Measurements from ENCODE around the gene SUV39H1. TPM values are rescaled to one million over a fixed set of nuclear protein-coding genes. Genes with fewer than 3 reads are reported as not detected.
A peak's percentile ranks its signal among the peaks of the same experiment; 100 is the strongest.
"Not testable (repeated sequence)": the region's sequence is repeated elsewhere in the genome, so short reads cannot be mapped to it uniquely, and the experiment has no call there.

SUV39H1 gene
- total and polyA plus RNA-seq, 2 experiments from 2014 or later = 2.9 to 5.3 TPM

GRCh38 chrX:48676893-48677270, 19.7 kb upstream of the SUV39H1 start:
- DNase-seq (ENCODE audit: low spot score) = peak; percentile 29
- Histone ChIP-seq H3K27ac (peak overlapping the region; percentile 83), H3K9me2 (replicated peaks; ENCODE audit: insufficient read depth) (no peaks in the 10 kb centered on the region), H3K9me3 (ENCODE audit: low read depth) (no peaks in the 10 kb centered on the region), H3K79me2 (no peaks in the 10 kb centered on the region), H3K4me1 (ENCODE audit: insufficient read depth) (no peaks in the 10 kb centered on the region), H3K4me2 (peak overlapping the region; percentile 75), H3K27me3 (no peaks in the 10 kb centered on the region), H2AFZ (peak overlapping the region; percentile 54), H3K4me3 (peak overlapping the region; percentile 48), H4K20me1 (ENCODE audit: insufficient read depth, poor library complexity, severe bottlenecking) (no peaks in the 10 kb centered on the region), H3K36me3 (replicated peaks; ENCODE audit: insufficient read depth, low read depth) (no peaks in the 10 kb centered on the region)
- TF ChIP-seq EZH2phosphoT487 (IDR thresholded peaks at IDR 0.05; ENCODE audit: low read depth, severe bottlenecking, unreplicated experiment) (no peak), CTCF (IDR thresholded peaks at IDR 0.05; ENCODE audit: poor library complexity) (no peak), EZH2 (IDR thresholded peaks at IDR 0.05; ENCODE audit: borderline replicate concordance) (no peak)
- 16% methylated on average over 4 of the region's 9 CpGs for WGBS (ENCODE audit: low lambda C conversion rate, missing lambda C conversion rate)

GRCh38 chrX:48677516-48677915, 19.0 kb upstream of the SUV39H1 start:
- Histone ChIP-seq H3K79me2 (no peaks in the 10 kb centered on the region), H3K9me3 (ENCODE audit: low read depth) (no peaks in the 10 kb centered on the region), H3K4me3 (no peak overlapping the region), H4K20me1 (ENCODE audit: insufficient read depth, poor library complexity, severe bottlenecking) (no peaks in the 10 kb centered on the region), H2AFZ (no peak overlapping the region), H3K4me1 (ENCODE audit: insufficient read depth) (no peaks in the 10 kb centered on the region), H3K36me3 (replicated peaks; ENCODE audit: insufficient read depth, low read depth) (no peaks in the 10 kb centered on the region), H3K4me2 (peak overlapping the region; percentile 75), H3K9me2 (replicated peaks; ENCODE audit: insufficient read depth) (no peaks in the 10 kb centered on the region), H3K27ac (peak overlapping the region; percentile 83), H3K27me3 (no peaks in the 10 kb centered on the region)
- TF ChIP-seq CTCF (IDR thresholded peaks at IDR 0.05; ENCODE audit: poor library complexity) (no peak), EZH2phosphoT487 (IDR thresholded peaks at IDR 0.05; ENCODE audit: low read depth, severe bottlenecking, unreplicated experiment) (no peak), EZH2 (IDR thresholded peaks at IDR 0.05; ENCODE audit: borderline replicate concordance) (no peak)
- peak; percentile 39 for DNase-seq (ENCODE audit: low spot score)
- WGBS (ENCODE audit: low lambda C conversion rate, missing lambda C conversion rate) = 68% methylated on average over 10 of the region's 10 CpGs

- not testable (repeated sequence) for H3K79me2 ChIP-seq; H3K9me3 ChIP-seq (ENCODE audit: low read depth); H3K27ac ChIP-seq; H3K4me3 ChIP-seq; H3K9me2 ChIP-seq (replicated peaks; ENCODE audit: insufficient read depth); H3K4me2 ChIP-seq; DNase-seq (ENCODE audit: low spot score); H3K4me1 ChIP-seq (ENCODE audit: insufficient read depth); H2AFZ ChIP-seq; H4K20me1 ChIP-seq (ENCODE audit: insufficient read depth, poor library complexity, severe bottlenecking); H3K27me3 ChIP-seq; H3K36me3 ChIP-seq (replicated peaks; ENCODE audit: insufficient read depth, low read depth)
- 45% methylated on average over 2 of the region's 2 CpGs for WGBS (ENCODE audit: low lambda C conversion rate, missing lambda C conversion rate)
Observed at GRCh38 chrX:48680467-48680866, 16.1 kb upstream of the SUV39H1 start.

- not testable (repeated sequence) for H2AFZ ChIP-seq; DNase-seq (ENCODE audit: low spot score); H3K36me3 ChIP-seq (replicated peaks; ENCODE audit: insufficient read depth, low read depth); H4K20me1 ChIP-seq (ENCODE audit: insufficient read depth, poor library complexity, severe bottlenecking); H3K79me2 ChIP-seq; H3K4me1 ChIP-seq (ENCODE audit: insufficient read depth); H3K9me2 ChIP-seq (replicated peaks; ENCODE audit: insufficient read depth); H3K9me3 ChIP-seq (ENCODE audit: low read depth); H3K27me3 ChIP-seq; H3K27ac ChIP-seq; H3K4me3 ChIP-seq; H3K4me2 ChIP-seq
- 83% methylated on average over 6 of the region's 6 CpGs for WGBS (ENCODE audit: low lambda C conversion rate, missing lambda C conversion rate)
Observed at GRCh38 chrX:48680925-48681324, 15.6 kb upstream of the SUV39H1 start.

Measured in hepatocyte (in vitro differentiated cells).